ENCODE results near the gene FRRS1L. TPM values are rescaled to one million over a fixed set of nuclear protein-coding genes. Genes with fewer than 3 reads are reported as not detected.

Gene FRRS1L
- polyA plus RNA-seq, 1 experiment, result 0.14 TPM

DNA sequence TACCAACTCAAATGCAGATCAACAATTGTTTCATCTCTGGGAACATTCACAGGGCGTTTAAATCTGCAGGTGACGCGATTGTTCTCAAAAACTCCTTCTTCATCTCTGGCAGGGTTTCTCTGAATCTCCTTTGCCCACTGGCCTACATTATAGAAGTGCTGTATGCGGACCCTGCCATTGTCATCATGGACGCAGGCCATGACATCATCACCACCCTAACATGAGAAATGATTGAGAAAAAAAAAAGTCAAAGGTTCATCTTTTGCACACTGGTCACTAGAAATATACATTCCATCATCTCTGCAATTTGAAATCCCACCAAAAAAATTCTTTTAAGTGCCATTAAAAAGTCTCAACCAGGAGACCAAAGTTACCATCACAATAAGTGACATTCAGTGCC lies 25.7 kb downstream of the FRRS1L start:
- TF ChIP-seq, protein P1, sequence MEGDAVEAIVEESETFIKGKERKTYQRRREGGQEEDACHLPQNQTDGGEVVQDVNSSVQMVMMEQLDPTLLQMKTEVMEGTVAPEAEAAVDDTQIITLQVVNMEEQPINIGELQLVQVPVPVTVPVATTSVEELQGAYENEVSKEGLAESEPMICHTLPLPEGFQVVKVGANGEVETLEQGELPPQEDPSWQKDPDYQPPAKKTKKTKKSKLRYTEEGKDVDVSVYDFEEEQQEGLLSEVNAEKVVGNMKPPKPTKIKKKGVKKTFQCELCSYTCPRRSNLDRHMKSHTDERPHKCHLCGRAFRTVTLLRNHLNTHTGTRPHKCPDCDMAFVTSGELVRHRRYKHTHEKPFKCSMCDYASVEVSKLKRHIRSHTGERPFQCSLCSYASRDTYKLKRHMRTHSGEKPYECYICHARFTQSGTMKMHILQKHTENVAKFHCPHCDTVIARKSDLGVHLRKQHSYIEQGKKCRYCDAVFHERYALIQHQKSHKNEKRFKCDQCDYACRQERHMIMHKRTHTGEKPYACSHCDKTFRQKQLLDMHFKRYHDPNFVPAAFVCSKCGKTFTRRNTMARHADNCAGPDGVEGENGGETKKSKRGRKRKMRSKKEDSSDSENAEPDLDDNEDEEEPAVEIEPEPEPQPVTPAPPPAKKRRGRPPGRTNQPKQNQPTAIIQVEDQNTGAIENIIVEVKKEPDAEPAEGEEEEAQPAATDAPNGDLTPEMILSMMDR (IDR thresholded peaks at IDR 0.05; ENCODE audit: low read depth, low read length), result no peak
- ChIA-PET POLR2A (no interaction called here), CTCF (no interaction called here)
- DNase-seq (ENCODE audit: low read depth, low spot score), result no peak
- no peak overlapping the region for H3K27ac ChIP-seq (ENCODE audit: low read depth, low read length)
- no peaks in the 10 kb centered on the region for H3K9me3 ChIP-seq (ENCODE audit: control insufficient read depth, insufficient read depth, low read length)
- H3K4me3 ChIP-seq (ENCODE audit: low read depth, low read length), result no peak overlapping the region
- H3K27me3 ChIP-seq (ENCODE audit: control insufficient read depth, insufficient read depth, low read length), result peaks cover 7% of the 10 kb centered on the region

DNA sequence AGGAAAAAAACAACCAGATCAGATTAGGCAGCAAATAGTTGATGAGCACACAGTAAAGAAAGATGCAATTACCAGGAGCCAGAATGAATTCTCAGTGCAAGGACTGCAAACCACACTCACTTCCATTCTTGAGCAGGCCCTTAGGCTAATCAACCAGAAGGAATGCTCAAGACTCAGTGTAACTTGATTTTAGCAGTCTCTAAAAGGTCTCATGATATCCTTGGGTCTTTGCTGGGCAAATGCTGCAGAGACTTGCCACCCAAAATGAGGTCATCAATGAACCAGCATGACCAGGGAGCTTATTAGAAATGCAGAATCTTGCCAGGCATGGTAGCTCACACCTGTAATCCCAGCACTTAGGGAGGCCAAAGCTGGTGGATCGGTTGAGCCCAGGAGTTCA lies 27.2 kb downstream of the FRRS1L start:
- Histone ChIP-seq H3K4me3 (ENCODE audit: low read depth, low read length) (no peak overlapping the region), H3K27me3 (ENCODE audit: control insufficient read depth, insufficient read depth, low read length) (peaks cover 7% of the 10 kb centered on the region), H3K9me3 (ENCODE audit: control insufficient read depth, insufficient read depth, low read length) (no peaks in the 10 kb centered on the region), H3K27ac (ENCODE audit: low read depth, low read length) (no peak overlapping the region)
- POLR2A ChIA-PET, result interaction anchor here (0.6 kb wide), 1 partner anchor 10 kb away, joined by 6 read pairs; no protein-coding TSS in a partner anchor
- no peak for DNase-seq (ENCODE audit: low read depth, low spot score)
- CTCF ChIA-PET, result no interaction called here
- TF ChIP-seq, protein P1 (IDR thresholded peaks at IDR 0.05; ENCODE audit: low read depth, low read length), result no peak

DNA sequence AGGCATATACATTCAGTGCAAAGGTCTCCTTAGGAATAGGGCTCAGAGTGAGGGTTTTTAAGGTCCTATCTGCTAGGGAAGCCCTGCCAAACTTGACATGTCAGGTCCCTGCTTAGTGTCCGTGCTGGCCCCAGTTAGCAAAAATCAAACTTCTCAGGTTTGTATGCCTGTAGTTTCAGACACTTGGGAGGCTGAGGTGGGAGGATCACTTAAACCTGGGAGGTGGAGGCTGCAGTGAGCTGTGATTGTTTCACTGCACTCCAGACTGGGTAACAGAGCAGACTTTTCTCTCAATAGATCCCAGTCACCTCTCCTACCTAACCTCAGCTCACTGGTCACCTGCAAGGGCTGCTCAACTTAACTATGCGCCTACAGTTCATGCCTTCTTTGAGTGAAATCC lies 28.6 kb downstream of the FRRS1L start:
- no peak overlapping the region for H3K4me3 ChIP-seq (ENCODE audit: low read depth, low read length)

DNA sequence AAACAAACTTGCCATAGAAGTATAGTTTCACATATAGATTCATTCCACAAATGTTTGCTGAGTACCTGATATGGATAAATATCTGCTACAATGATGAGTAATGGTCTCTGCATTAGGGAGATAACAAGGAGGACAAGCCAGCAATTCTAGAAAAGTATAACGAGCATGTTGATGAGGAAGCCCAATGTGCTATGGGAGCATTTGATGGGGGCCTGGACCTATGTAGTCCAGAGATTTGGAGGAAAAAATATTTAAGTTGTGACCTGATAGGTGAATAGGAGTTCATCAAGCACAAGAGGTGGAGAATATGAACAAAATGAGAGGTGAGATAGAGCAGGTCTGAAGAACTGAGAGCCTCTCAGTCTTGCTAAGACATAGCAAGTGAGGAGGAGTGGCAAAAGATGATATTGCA lies 32.9 kb downstream of the FRRS1L start:
- H3K27me3 ChIP-seq (ENCODE audit: control insufficient read depth, insufficient read depth, low read length), result peaks cover 7% of the 10 kb centered on the region
- no peak overlapping the region for H3K27ac ChIP-seq (ENCODE audit: low read depth, low read length)
- no peak overlapping the region for H3K4me3 ChIP-seq (ENCODE audit: low read depth, low read length)
- no peak for DNase-seq (ENCODE audit: low read depth, low spot score)
- TF ChIP-seq, protein P1 (IDR thresholded peaks at IDR 0.05; ENCODE audit: low read depth, low read length), result no peak
- H3K9me3 ChIP-seq (ENCODE audit: control insufficient read depth, insufficient read depth, low read length), result no peaks in the 10 kb centered on the region
- POLR2A ChIA-PET, result no interaction called here
- CTCF ChIA-PET, result no interaction called here

More for the DNA sequence above, 28.6 kb downstream of the FRRS1L start:
- H3K9me3 ChIP-seq (ENCODE audit: control insufficient read depth, insufficient read depth, low read length), result no peaks in the 10 kb centered on the region
- ChIA-PET POLR2A (no interaction called here), CTCF (no interaction called here)
- TF ChIP-seq, protein P1 (IDR thresholded peaks at IDR 0.05; ENCODE audit: low read depth, low read length), result no peak
- no peak for DNase-seq (ENCODE audit: low read depth, low spot score)
- no peak overlapping the region for H3K27ac ChIP-seq (ENCODE audit: low read depth, low read length)
- H3K27me3 ChIP-seq (ENCODE audit: control insufficient read depth, insufficient read depth, low read length), result peaks cover 9% of the 10 kb centered on the region

DNA sequence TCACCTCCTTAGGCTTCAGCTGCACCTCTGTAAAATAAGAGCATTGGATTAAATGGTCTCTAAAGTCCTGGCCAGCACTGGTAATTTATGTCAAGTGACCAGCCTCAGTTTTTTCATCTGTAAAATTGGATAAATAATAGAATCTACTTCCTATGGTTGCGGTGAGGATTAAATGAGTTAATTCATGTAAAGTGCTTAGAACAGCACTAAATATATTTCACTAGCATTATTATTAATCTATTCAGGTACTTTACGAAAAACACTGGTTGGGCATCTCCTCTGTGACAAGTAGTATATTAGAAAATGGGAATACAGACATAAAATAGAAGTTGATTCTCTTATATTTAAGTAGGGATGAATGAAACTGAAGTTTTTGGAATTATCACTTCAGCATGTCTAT lies 33.5 kb downstream of the FRRS1L start:
- CTCF ChIA-PET, result no interaction called here

More for the DNA sequence above, 33.5 kb downstream of the FRRS1L start:
- no peaks in the 10 kb centered on the region for H3K9me3 ChIP-seq (ENCODE audit: control insufficient read depth, insufficient read depth, low read length)
- no peak for DNase-seq (ENCODE audit: low read depth, low spot score)
- no peak overlapping the region for H3K27ac ChIP-seq (ENCODE audit: low read depth, low read length)
- no peak overlapping the region for H3K4me3 ChIP-seq (ENCODE audit: low read depth, low read length)
- TF ChIP-seq, protein P1 (IDR thresholded peaks at IDR 0.05; ENCODE audit: low read depth, low read length), result no peak
- peaks cover 6% of the 10 kb centered on the region for H3K27me3 ChIP-seq (ENCODE audit: control insufficient read depth, insufficient read depth, low read length)
- POLR2A ChIA-PET, result no interaction called here
